Adipocyte (in vitro differentiated cells): ENCODE measurements around the gene ITM2B.
A peak's percentile ranks its signal among the peaks of the same experiment; 100 is the strongest.
"Not testable (repeated sequence)": the region's sequence is repeated elsewhere in the genome, so short reads cannot be mapped to it uniquely, and the experiment has no call there.

Source experiments
- DNase-seq: peaks from one replicate; pipeline ENCODE4 v3.0.0-alpha.2; 2015; ENCODE audit warnings: low read depth
- H3K27me3 ChIP-seq: replicated peaks from 2 replicates; pipeline ENCODE4 v1.7.0; 2013; ENCODE audit warnings: mild to moderate bottlenecking, low read length, moderate library complexity; ENCODE audit not compliant: control insufficient read depth, insufficient read depth
- H3K36me3 ChIP-seq: 2 replicates; pipeline ENCODE4 v1.7.0; 2013; ENCODE audit warnings: low read length, mild to moderate bottlenecking, moderate library complexity; ENCODE audit not compliant: control insufficient read depth, insufficient read depth, severe bottlenecking
- H3K4me1 ChIP-seq: 2 replicates; pipeline ENCODE4 v1.7.0; 2013; ENCODE audit warnings: mild to moderate bottlenecking, low read length, moderate library complexity; ENCODE audit not compliant: control insufficient read depth, insufficient read depth
- H3K4me3 ChIP-seq: 2 replicates; pipeline ENCODE4 v1.7.0; 2013; ENCODE audit warnings: mild to moderate bottlenecking, low read length, moderate library complexity
- H3K9ac ChIP-seq: 2 replicates; pipeline ENCODE4 v1.7.0; 2013; ENCODE audit warnings: mild to moderate bottlenecking, low read length, moderate library complexity
- H3K9me3 ChIP-seq: 2 replicates; pipeline ENCODE4 v1.7.0; 2013; ENCODE audit warnings: mild to moderate bottlenecking, low read length, moderate library complexity; ENCODE audit not compliant: control insufficient read depth

ITM2B gene

GRCh38 chr13:48207207-48207606 lies 25.8 kb upstream of the ITM2B start:
- not testable (repeated sequence) for DNase-seq, H3K9me3 ChIP-seq, H3K4me3 ChIP-seq, H3K27me3 ChIP-seq, H3K36me3 ChIP-seq, H3K9ac ChIP-seq
- H3K4me1 ChIP-seq = peaks cover 12% of the 10 kb centered on the region

GRCh38 chr13:48210178-48210577 lies 22.8 kb upstream of the ITM2B start:
- Histone ChIP-seq H3K36me3 (no peaks in the 10 kb centered on the region), H3K27me3 (no peaks in the 10 kb centered on the region), H3K4me3 (no peak overlapping the region), H3K9me3 (no peaks in the 10 kb centered on the region), H3K9ac (no peak overlapping the region), H3K4me1 (peaks cover 12% of the 10 kb centered on the region)
- DNase-seq = peak; percentile 65

- Histone ChIP-seq H3K4me3 (no peak overlapping the region), H3K4me1 (peaks cover 10% of the 10 kb centered on the region), H3K9me3 (no peaks in the 10 kb centered on the region), H3K27me3 (no peaks in the 10 kb centered on the region), H3K36me3 (no peaks in the 10 kb centered on the region), H3K9ac (no peak overlapping the region)
- DNase-seq = no peak
Observed at GRCh38 chr13:48214519-48215121, 18.4 kb upstream of the ITM2B start.

- H3K9ac ChIP-seq, H3K4me1 ChIP-seq, H3K27me3 ChIP-seq, H3K9me3 ChIP-seq, H3K4me3 ChIP-seq, H3K36me3 ChIP-seq, DNase-seq: not testable (repeated sequence)
Observed at GRCh38 chr13:48215511-48216203, 17.3 kb upstream of the ITM2B start.

- Histone ChIP-seq H3K36me3 (no peaks in the 10 kb centered on the region), H3K4me1 (peaks cover 3% of the 10 kb centered on the region), H3K9me3 (no peaks in the 10 kb centered on the region), H3K4me3 (no peak overlapping the region), H3K27me3 (no peaks in the 10 kb centered on the region), H3K9ac (no peak overlapping the region)
- DNase-seq = no peak
Observed at GRCh38 chr13:48216204-48216711, 16.7 kb upstream of the ITM2B start.

- no peak overlapping the region for H3K4me3 ChIP-seq
- no peaks in the 10 kb centered on the region for H3K36me3 ChIP-seq
- H3K9me3 ChIP-seq = no peaks in the 10 kb centered on the region
- no peak for DNase-seq
- peaks cover 17% of the 10 kb centered on the region for H3K4me1 ChIP-seq
- no peaks in the 10 kb centered on the region for H3K27me3 ChIP-seq
- H3K9ac ChIP-seq = no peak overlapping the region
Observed at GRCh38 chr13:48220592-48220980, 12.4 kb upstream of the ITM2B start.

- no peak overlapping the region for H3K4me3 ChIP-seq
- no peaks in the 10 kb centered on the region for H3K27me3 ChIP-seq
- H3K36me3 ChIP-seq = no peaks in the 10 kb centered on the region
- peaks cover 17% of the 10 kb centered on the region for H3K4me1 ChIP-seq
- no peaks in the 10 kb centered on the region for H3K9me3 ChIP-seq
- DNase-seq = no peak
- H3K9ac ChIP-seq = no peak overlapping the region
Observed at GRCh38 chr13:48220981-48221685, 11.9 kb upstream of the ITM2B start.

- H3K9ac ChIP-seq = peak overlapping the region; percentile 87
- no peaks in the 10 kb centered on the region for H3K27me3 ChIP-seq
- no peak for DNase-seq
- H3K4me3 ChIP-seq = peak overlapping the region; percentile 89
- peaks cover 17% of the 10 kb centered on the region for H3K4me1 ChIP-seq
- H3K9me3 ChIP-seq = no peaks in the 10 kb centered on the region
- H3K36me3 ChIP-seq = no peaks in the 10 kb centered on the region
Observed at GRCh38 chr13:48221686-48222187, 11.3 kb upstream of the ITM2B start.

GRCh38 chr13:48222358-48223301 lies 10.4 kb upstream of the ITM2B start:
- Histone ChIP-seq H3K4me3 (peak overlapping the region; percentile 89), H3K9ac (peak overlapping the region; percentile 87)
- peak; percentile 41 for DNase-seq

GRCh38 chr13:48224701-48225100 lies 8.3 kb upstream of the ITM2B start:
- Histone ChIP-seq H3K27me3 (no peaks in the 10 kb centered on the region), H3K36me3 (no peaks in the 10 kb centered on the region), H3K4me1 (peaks cover 17% of the 10 kb centered on the region), H3K9ac (no peak overlapping the region), H3K4me3 (no peak overlapping the region), H3K9me3 (no peaks in the 10 kb centered on the region)
- DNase-seq = no peak

More at GRCh38 chr13:48222358-48223301, 10.4 kb upstream of the ITM2B start:
- no peaks in the 10 kb centered on the region for H3K9me3 ChIP-seq
- peaks cover 17% of the 10 kb centered on the region for H3K4me1 ChIP-seq
- no peaks in the 10 kb centered on the region for H3K27me3 ChIP-seq
- no peaks in the 10 kb centered on the region for H3K36me3 ChIP-seq
